Right ventricle myocardium inferior (tissue), 1 donor: ENCODE results near the gene MIB2. TPM values are rescaled to one million over a fixed set of nuclear protein-coding genes. Genes with fewer than 3 reads are reported as not detected.
"Not testable (repeated sequence)": the region's sequence is repeated elsewhere in the genome, so short reads cannot be mapped to it uniquely, and the experiment has no call there.

Experiments used
- ATAC-seq: fragments of 200-7000 bp; cut with Tn5 transposase; one replicate; pipeline ENCODE4 v1.9.1; 2020; ENCODE audit warnings: mild to moderate bottlenecking, moderate library complexity
- DNase-seq: peaks from one replicate; pipeline ENCODE4 v3.0.0; 2021; ENCODE audit errors: missing footprints
- intact Hi-C: fragments of 100-400 bp; cut with DNase I; formaldehyde crosslinking; loops from one replicate; pipeline ENCODE4 v1.11.0; 2022
- total RNA-seq: library from RNA; stranded (reverse); fragmentation: NEBNext Ultra II Directional; extraction: Animal tissue kit (Norgen Biotek cat#: 25700); gene quantifications from one replicate; pipeline ENCODE4 v1.2.1, GENCODE V29; 2021
- donor health status: DM: no; HTN: yes; CAD: no; lungs with severe emphysema.

MIB2 gene
- total RNA-seq, 1 donor from 2014 or later, result 103 TPM

GRCh38 chr1:1669468-1670440, 54.5 kb downstream of the MIB2 start:
- intact Hi-C loops, result no loop called here
- DNase-seq (no peak), ATAC-seq (no peak)

GRCh38 chr1:1670866-1671265, 55.6 kb downstream of the MIB2 start:
- intact Hi-C loops, result no loop called here

GRCh38 chr1:1671365-1672119, 56.2 kb downstream of the MIB2 start:
- no peak for DNase-seq
- intact Hi-C loops, result no loop called here

More at GRCh38 chr1:1670866-1671265, 55.6 kb downstream of the MIB2 start:
- ATAC-seq, result no peak
- no peak for DNase-seq

GRCh38 chr1:1672181-1672965, 57.1 kb downstream of the MIB2 start:
- DNase-seq (no peak), ATAC-seq (no peak)
- intact Hi-C loops, result no loop called here

More at GRCh38 chr1:1671365-1672119, 56.2 kb downstream of the MIB2 start:
- ATAC-seq, result no peak

GRCh38 chr1:1674806-1675205, 59.5 kb downstream of the MIB2 start:
- DNase-seq, ATAC-seq, intact Hi-C loops: not testable (repeated sequence)

GRCh38 chr1:1675218-1675617, 59.9 kb downstream of the MIB2 start:
- ATAC-seq, intact Hi-C loops, DNase-seq: not testable (repeated sequence)

GRCh38 chr1:1676087-1676486, 60.8 kb downstream of the MIB2 start:
- ATAC-seq, DNase-seq, intact Hi-C loops: not testable (repeated sequence)

- no peak for ATAC-seq
- no peak for DNase-seq
- intact Hi-C loops, result no loop called here
Measured at GRCh38 chr1:1677718-1678580, 62.6 kb downstream of the MIB2 start.

- DNase-seq (no peak), ATAC-seq (no peak)
- intact Hi-C loops, result no loop called here
Measured at GRCh38 chr1:1678581-1679380, 63.5 kb downstream of the MIB2 start.

Other genes with a start within 250 kb of the MIB2 start
- gene AURKAIP1, start 240.3 kb upstream of the MIB2 start, total RNA-seq, result 265 TPM
- 49.4 TPM for gene CCNL2, start 216.2 kb upstream of the MIB2 start, total RNA-seq
- gene MRPL20, start 208.2 kb upstream of the MIB2 start, total RNA-seq, result 140 TPM
- 3.0 TPM for gene ANKRD65, start 194.2 kb upstream of the MIB2 start, total RNA-seq
- gene VWA1, start 179.8 kb upstream of the MIB2 start, total RNA-seq, result 20.5 TPM
- 1.8 TPM for gene ATAD3C, start 165.8 kb upstream of the MIB2 start, total RNA-seq
- 9.0 TPM for gene ATAD3B, start 143.7 kb upstream of the MIB2 start, total RNA-seq
- 17.9 TPM for gene ATAD3A, start 103.3 kb upstream of the MIB2 start, total RNA-seq
- 6.9 TPM for gene TMEM240, start 74.9 kb upstream of the MIB2 start, total RNA-seq
- 116 TPM for gene SSU72, start 40.6 kb upstream of the MIB2 start, total RNA-seq
- 3.0 TPM for gene FNDC10, start 15.4 kb upstream of the MIB2 start, total RNA-seq
- 36.2 TPM for gene MMP23B, start 16.7 kb downstream of the MIB2 start, total RNA-seq
- gene CDK11B, start 43.5 kb downstream of the MIB2 start, total RNA-seq, result 24.0 TPM
- 20.3 TPM for gene SLC35E2B, start 77.3 kb downstream of the MIB2 start, total RNA-seq
- 20.8 TPM for gene CDK11A, start 108.9 kb downstream of the MIB2 start, total RNA-seq
- gene NADK, start 163.0 kb downstream of the MIB2 start, total RNA-seq, result 26.9 TPM